ENCODE data around the gene SPPL2A. TPM values are rescaled to one million over a fixed set of nuclear protein-coding genes. Genes with fewer than 3 reads are reported as not detected.
"Not testable (repeated sequence)": the region's sequence is repeated elsewhere in the genome, so short reads cannot be mapped to it uniquely, and the experiment has no call there.

The SPPL2A gene
- polyA plus RNA-seq (2012; ENCODE audit: missing spikeins), result 56.1 TPM

GRCh38 chr15:50765195-50765967 is at the start of gene SPPL2A:
TSS of gene SPPL2A (minus strand) at chr15:50765706. CDS start at chr15:50765533, 173 bp downstream.
- FAIRE-seq, result peak; percentile 85
- peak; percentile 91 for DNase-seq (ENCODE audit: insufficient read length)
- no peak for TF ChIP-seq TAF1 (IDR thresholded peaks at IDR 0.05; ENCODE audit: borderline replicate concordance, low read depth, low read length)
- peak; percentile 79 for TF ChIP-seq POLR2AphosphoS5 (IDR thresholded peaks at IDR 0.05; ENCODE audit: low read depth, low read length)
- TF ChIP-seq POLR2A (IDR thresholded peaks at IDR 0.05; ENCODE audit: low read depth, low read length), result peak; percentile 94

GRCh38 chr15:50814634-50815033 is 49.1 kb upstream of the SPPL2A start:
- no peak for DNase-seq (ENCODE audit: insufficient read length)
- FAIRE-seq, result no peak
- no peak for TF ChIP-seq TAF1 (IDR thresholded peaks at IDR 0.05; ENCODE audit: borderline replicate concordance, low read depth, low read length)
- TF ChIP-seq POLR2AphosphoS5 (IDR thresholded peaks at IDR 0.05; ENCODE audit: low read depth, low read length), result no peak
- TF ChIP-seq POLR2A (IDR thresholded peaks at IDR 0.05; ENCODE audit: low read depth, low read length), result no peak

GRCh38 chr15:50813865-50814264 is 48.4 kb upstream of the SPPL2A start:
- TF ChIP-seq POLR2A (IDR thresholded peaks at IDR 0.05; ENCODE audit: low read depth, low read length) (no peak), POLR2AphosphoS5 (IDR thresholded peaks at IDR 0.05; ENCODE audit: low read depth, low read length) (no peak), TAF1 (IDR thresholded peaks at IDR 0.05; ENCODE audit: borderline replicate concordance, low read depth, low read length) (no peak)
- no peak for DNase-seq (ENCODE audit: insufficient read length)
- FAIRE-seq, result no peak

GRCh38 chr15:50813089-50813488 is 47.6 kb upstream of the SPPL2A start:
- no peak for TF ChIP-seq POLR2AphosphoS5 (IDR thresholded peaks at IDR 0.05; ENCODE audit: low read depth, low read length)
- TF ChIP-seq TAF1 (IDR thresholded peaks at IDR 0.05; ENCODE audit: borderline replicate concordance, low read depth, low read length), result no peak
- TF ChIP-seq POLR2A (IDR thresholded peaks at IDR 0.05; ENCODE audit: low read depth, low read length), result no peak
- FAIRE-seq (no peak), DNase-seq (ENCODE audit: insufficient read length) (no peak)

- not testable (repeated sequence) for FAIRE-seq; DNase-seq (ENCODE audit: insufficient read length)
These were observed 46.6 kb upstream of the SPPL2A start for GRCh38 chr15:50812181-50812506.

- FAIRE-seq; DNase-seq (ENCODE audit: insufficient read length): not testable (repeated sequence)
These were observed 46.1 kb upstream of the SPPL2A start for GRCh38 chr15:50811461-50812180.

GRCh38 chr15:50810128-50810527 is 44.6 kb upstream of the SPPL2A start:
- DNase-seq (ENCODE audit: insufficient read length), result no peak
- FAIRE-seq, result no peak
- TF ChIP-seq POLR2AphosphoS5 (IDR thresholded peaks at IDR 0.05; ENCODE audit: low read depth, low read length) (no peak), TAF1 (IDR thresholded peaks at IDR 0.05; ENCODE audit: borderline replicate concordance, low read depth, low read length) (no peak), POLR2A (IDR thresholded peaks at IDR 0.05; ENCODE audit: low read depth, low read length) (no peak)

- FAIRE-seq (no peak), DNase-seq (ENCODE audit: insufficient read length) (no peak)
- no peak for TF ChIP-seq TAF1 (IDR thresholded peaks at IDR 0.05; ENCODE audit: borderline replicate concordance, low read depth, low read length)
- TF ChIP-seq POLR2AphosphoS5 (IDR thresholded peaks at IDR 0.05; ENCODE audit: low read depth, low read length), result no peak
- no peak for TF ChIP-seq POLR2A (IDR thresholded peaks at IDR 0.05; ENCODE audit: low read depth, low read length)
These were observed 43.2 kb upstream of the SPPL2A start for GRCh38 chr15:50808728-50809127.

- FAIRE-seq (no peak), DNase-seq (ENCODE audit: insufficient read length) (no peak)
- TF ChIP-seq TAF1 (IDR thresholded peaks at IDR 0.05; ENCODE audit: borderline replicate concordance, low read depth, low read length) (no peak), POLR2AphosphoS5 (IDR thresholded peaks at IDR 0.05; ENCODE audit: low read depth, low read length) (no peak), POLR2A (IDR thresholded peaks at IDR 0.05; ENCODE audit: low read depth, low read length) (no peak)
These were observed 38.1 kb upstream of the SPPL2A start for GRCh38 chr15:50803479-50804180.

GRCh38 chr15:50800715-50801114 is 35.2 kb upstream of the SPPL2A start:
- FAIRE-seq (no peak), DNase-seq (ENCODE audit: insufficient read length) (no peak)

GRCh38 chr15:50798684-50799083 is 33.2 kb upstream of the SPPL2A start:
- no peak for FAIRE-seq
- TF ChIP-seq TAF1 (IDR thresholded peaks at IDR 0.05; ENCODE audit: borderline replicate concordance, low read depth, low read length), result no peak
- TF ChIP-seq POLR2AphosphoS5 (IDR thresholded peaks at IDR 0.05; ENCODE audit: low read depth, low read length), result no peak
- TF ChIP-seq POLR2A (IDR thresholded peaks at IDR 0.05; ENCODE audit: low read depth, low read length), result no peak
- DNase-seq (ENCODE audit: insufficient read length), result no peak

More at GRCh38 chr15:50800715-50801114, 35.2 kb upstream of the SPPL2A start:
- TF ChIP-seq POLR2A (IDR thresholded peaks at IDR 0.05; ENCODE audit: low read depth, low read length) (no peak), TAF1 (IDR thresholded peaks at IDR 0.05; ENCODE audit: borderline replicate concordance, low read depth, low read length) (no peak), POLR2AphosphoS5 (IDR thresholded peaks at IDR 0.05; ENCODE audit: low read depth, low read length) (no peak)

- TF ChIP-seq TAF1 (IDR thresholded peaks at IDR 0.05; ENCODE audit: borderline replicate concordance, low read depth, low read length), result no peak
- no peak for TF ChIP-seq POLR2AphosphoS5 (IDR thresholded peaks at IDR 0.05; ENCODE audit: low read depth, low read length)
- TF ChIP-seq POLR2A (IDR thresholded peaks at IDR 0.05; ENCODE audit: low read depth, low read length), result no peak
- DNase-seq (ENCODE audit: insufficient read length) (no peak), FAIRE-seq (no peak)
These were observed 32.4 kb upstream of the SPPL2A start for GRCh38 chr15:50797926-50798325.
